ENCODE data around the gene ARTN. TPM values are rescaled to one million over a fixed set of nuclear protein-coding genes. Genes with fewer than 3 reads are reported as not detected.

ARTN gene
- total and polyA plus RNA-seq, 9 of the 15 experiments (the other 6 are each of a cell fraction or from before 2014, with no cell fraction given), result 0.06 to 0.38 TPM; not detected in 7

DNA sequence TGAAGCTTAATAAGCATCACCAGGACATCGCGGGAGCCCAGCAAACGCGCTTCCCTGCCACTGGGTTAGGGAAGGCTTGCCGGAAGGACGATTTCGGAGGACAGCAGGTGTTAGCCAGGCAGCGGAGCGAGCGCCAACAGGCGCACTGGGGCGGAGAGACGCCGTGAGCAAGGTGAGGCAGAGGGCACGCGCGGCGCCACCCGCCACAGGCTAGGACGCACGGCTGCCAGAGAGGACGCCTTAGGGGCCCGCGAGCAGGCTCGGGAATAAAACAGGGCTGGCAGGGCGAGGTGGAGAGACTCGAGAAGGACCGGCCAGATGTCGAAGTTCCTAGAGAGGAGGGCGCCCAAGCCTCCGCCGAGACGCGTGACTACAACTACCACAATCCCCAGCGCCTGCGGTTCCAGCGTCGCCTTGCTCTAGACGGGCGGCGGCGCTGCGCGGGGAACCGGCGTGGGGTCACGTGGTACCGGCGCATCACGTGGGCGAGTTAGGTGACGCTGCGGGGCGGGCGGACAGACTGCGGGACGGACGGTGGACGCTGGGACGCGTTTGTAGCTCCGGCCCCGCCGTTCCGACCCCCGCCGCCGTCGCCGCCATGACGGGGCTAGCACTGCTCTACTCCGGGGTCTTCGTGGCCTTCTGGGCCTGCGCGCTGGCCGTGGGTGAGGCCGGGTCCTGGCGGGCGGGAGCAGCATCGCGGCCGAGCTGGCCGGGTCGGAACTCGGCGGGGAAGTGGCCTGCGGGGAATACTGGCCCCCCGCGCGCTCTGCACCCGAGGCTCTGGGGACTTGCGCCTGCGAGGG, 41.0 kb downstream of the ARTN start, which contains the start of gene ATP6V0B (continued):
- TF ChIP-seq LEF1 (IDR thresholded peaks at IDR 0.05) (no peak), CAMTA2 (CRISPR knock-in tag; conservative IDR thresholded peaks at IDR 0.05) (no peak), CCAR2 (IDR thresholded peaks at IDR 0.05; ENCODE audit: low read depth, low read length) (no peak), FUS (optimal IDR thresholded peaks at IDR 0.05; ENCODE audit: low read depth, low read length) (no peak), PHF21A (IDR thresholded peaks at IDR 0.05; ENCODE audit: borderline replicate concordance, low read depth) (no peak), GABPB2 (CRISPR knock-in tag; conservative IDR thresholded peaks at IDR 0.05) (no peak), CXXC5 (CRISPR knock-in tag; IDR thresholded peaks at IDR 0.05) (peak; percentile 99), ATF7 (IDR thresholded peaks at IDR 0.05) (peak; percentile 90), SP1 (CRISPR knock-in tag; IDR thresholded peaks at IDR 0.05) (peak; percentile 94), ELF1 (tag; IDR thresholded peaks at IDR 0.05) (peak; percentile 43), BRCA1 (IDR thresholded peaks at IDR 0.05) (no peak), BRCA1 (CRISPR knock-in tag; IDR thresholded peaks at IDR 0.05) (no peak), SMARCA4 (IDR thresholded peaks at IDR 0.05) (no peak), ZNF324 (CRISPR knock-in tag; IDR thresholded peaks at IDR 0.05) (no peak), ZFPM2 (CRISPR knock-in tag; IDR thresholded peaks at IDR 0.05) (no peak)
- TF ChIP-seq, protein P1, sequence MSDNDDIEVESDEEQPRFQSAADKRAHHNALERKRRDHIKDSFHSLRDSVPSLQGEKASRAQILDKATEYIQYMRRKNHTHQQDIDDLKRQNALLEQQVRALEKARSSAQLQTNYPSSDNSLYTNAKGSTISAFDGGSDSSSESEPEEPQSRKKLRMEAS (CRISPR knock-in tag; IDR thresholded peaks at IDR 0.05), result peak; percentile 96
- TF ChIP-seq, protein P2, sequence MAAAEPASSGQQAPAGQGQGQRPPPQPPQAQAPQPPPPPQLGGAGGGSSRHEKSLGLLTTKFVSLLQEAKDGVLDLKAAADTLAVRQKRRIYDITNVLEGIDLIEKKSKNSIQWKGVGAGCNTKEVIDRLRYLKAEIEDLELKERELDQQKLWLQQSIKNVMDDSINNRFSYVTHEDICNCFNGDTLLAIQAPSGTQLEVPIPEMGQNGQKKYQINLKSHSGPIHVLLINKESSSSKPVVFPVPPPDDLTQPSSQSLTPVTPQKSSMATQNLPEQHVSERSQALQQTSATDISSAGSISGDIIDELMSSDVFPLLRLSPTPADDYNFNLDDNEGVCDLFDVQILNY (CRISPR knock-in tag; IDR thresholded peaks at IDR 0.05), result peak; percentile 96
- TF ChIP-seq, protein P3, sequence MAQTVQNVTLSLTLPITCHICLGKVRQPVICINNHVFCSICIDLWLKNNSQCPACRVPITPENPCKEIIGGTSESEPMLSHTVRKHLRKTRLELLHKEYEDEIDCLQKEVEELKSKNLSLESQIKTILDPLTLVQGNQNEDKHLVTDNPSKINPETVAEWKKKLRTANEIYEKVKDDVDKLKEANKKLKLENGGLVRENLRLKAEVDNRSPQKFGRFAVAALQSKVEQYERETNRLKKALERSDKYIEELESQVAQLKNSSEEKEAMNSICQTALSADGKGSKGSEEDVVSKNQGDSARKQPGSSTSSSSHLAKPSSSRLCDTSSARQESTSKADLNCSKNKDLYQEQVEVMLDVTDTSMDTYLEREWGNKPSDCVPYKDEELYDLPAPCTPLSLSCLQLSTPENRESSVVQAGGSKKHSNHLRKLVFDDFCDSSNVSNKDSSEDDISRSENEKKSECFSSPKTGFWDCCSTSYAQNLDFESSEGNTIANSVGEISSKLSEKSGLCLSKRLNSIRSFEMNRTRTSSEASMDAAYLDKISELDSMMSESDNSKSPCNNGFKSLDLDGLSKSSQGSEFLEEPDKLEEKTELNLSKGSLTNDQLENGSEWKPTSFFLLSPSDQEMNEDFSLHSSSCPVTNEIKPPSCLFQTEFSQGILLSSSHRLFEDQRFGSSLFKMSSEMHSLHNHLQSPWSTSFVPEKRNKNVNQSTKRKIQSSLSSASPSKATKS (CRISPR knock-in tag; IDR thresholded peaks at IDR 0.05), result no peak
- TF ChIP-seq, protein P4, sequence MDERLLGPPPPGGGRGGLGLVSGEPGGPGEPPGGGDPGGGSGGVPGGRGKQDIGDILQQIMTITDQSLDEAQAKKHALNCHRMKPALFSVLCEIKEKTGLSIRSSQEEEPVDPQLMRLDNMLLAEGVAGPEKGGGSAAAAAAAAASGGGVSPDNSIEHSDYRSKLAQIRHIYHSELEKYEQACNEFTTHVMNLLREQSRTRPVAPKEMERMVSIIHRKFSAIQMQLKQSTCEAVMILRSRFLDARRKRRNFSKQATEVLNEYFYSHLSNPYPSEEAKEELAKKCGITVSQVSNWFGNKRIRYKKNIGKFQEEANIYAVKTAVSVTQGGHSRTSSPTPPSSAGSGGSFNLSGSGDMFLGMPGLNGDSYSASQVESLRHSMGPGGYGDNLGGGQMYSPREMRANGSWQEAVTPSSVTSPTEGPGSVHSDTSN (CRISPR knock-in tag; IDR thresholded peaks at IDR 0.05; ENCODE audit: low read depth), result no peak
- TF ChIP-seq, protein P4 (tag; conservative IDR thresholded peaks at IDR 0.05; ENCODE audit: low read depth), result no peak
- TF ChIP-seq, protein P5, sequence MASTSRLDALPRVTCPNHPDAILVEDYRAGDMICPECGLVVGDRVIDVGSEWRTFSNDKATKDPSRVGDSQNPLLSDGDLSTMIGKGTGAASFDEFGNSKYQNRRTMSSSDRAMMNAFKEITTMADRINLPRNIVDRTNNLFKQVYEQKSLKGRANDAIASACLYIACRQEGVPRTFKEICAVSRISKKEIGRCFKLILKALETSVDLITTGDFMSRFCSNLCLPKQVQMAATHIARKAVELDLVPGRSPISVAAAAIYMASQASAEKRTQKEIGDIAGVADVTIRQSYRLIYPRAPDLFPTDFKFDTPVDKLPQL (IDR thresholded peaks at IDR 0.05; ENCODE audit: extremely low read depth, insufficient read length), result no peak
- TF ChIP-seq, protein P6, sequence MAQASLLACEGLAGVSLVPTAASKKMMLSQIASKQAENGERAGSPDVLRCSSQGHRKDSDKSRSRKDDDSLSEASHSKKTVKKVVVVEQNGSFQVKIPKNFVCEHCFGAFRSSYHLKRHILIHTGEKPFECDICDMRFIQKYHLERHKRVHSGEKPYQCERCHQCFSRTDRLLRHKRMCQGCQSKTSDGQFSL (CRISPR knock-in tag; IDR thresholded peaks at IDR 0.05), result 0 out of 2 replicates have a peak, but pooled peaks have one; percentile 7
- TF ChIP-seq, protein P6 (tag; IDR thresholded peaks at IDR 0.05), result no peak

All from K562 (cell line).